Daoy (cell line): ENCODE data around the gene B3GALT6. TPM values are rescaled to one million over a fixed set of nuclear protein-coding genes. Genes with fewer than 3 reads are reported as not detected.

ENCODE experiments used
- DNase-seq: peaks from one replicate; pipeline ENCODE4 v3.0.0-alpha.2; 2015; ENCODE audit warnings: low read depth
- total RNA-seq: library from RNA; depleted of rRNA; stranded (reverse); fragments of >200 nt; shearing (Covaris generic); gene quantifications from 2 replicates; pipeline ENCODE4 v1.2.3, GENCODE V29; 2014

The B3GALT6 gene
- total RNA-seq, 1 experiment from 2014 or later = 44.5 TPM

DNA sequence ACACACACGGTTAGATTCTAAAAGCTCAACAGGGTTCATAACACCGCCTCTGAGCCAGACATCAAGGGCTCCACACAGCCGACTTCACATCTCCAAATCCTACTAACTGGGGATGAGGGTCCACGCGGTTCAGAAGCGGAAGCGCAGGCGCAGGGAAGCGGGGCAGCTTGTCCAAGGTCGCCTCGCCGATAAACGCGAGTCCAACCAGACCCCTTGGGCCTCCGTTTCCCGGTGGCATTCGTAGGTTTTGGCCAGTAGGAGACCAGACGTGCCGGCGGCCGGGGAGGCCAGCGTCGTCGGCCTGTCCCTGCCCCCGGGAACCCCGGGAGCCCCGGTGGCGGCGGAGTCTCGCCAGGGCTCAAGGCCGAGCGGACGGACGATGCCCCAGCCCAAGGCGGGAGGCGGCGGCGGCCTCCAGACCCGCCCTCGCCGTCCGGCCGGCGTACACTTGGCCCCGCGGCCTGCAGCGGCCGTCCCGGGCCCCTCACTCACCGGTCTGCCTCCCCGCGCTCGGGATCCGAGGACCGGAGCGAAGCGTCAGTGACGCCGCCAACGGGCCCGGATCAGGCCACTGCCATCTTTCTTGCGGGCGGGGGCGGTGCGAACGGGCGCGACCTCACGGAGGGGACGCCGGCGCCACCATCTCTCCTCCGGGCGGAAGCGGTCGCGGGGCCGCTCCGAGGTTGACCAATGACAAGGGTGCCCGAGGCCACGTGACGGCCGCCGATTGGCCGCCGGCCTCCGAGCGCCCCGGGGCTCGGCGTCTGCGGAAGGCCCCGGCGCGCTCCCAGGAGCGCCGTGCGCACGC is 433 bp upstream of the B3GALT6 start, which contains the start of gene SDF4:
TSS of gene SDF4 (minus strand) at position 602 of the 808 bp plus-strand sequence. CDS start 3,229 bp downstream, outside the sequence.
- peak; percentile 98 for DNase-seq

- no peak for DNase-seq
Observed at GRCh38 chr1:1232796-1233566, 944 bp downstream of the B3GALT6 start.

- no peak for DNase-seq
Observed at GRCh38 chr1:1233567-1233892, 1.5 kb downstream of the B3GALT6 start.

- DNase-seq = no peak
Observed at GRCh38 chr1:1234180-1234808, 2.3 kb downstream of the B3GALT6 start.

DNA sequence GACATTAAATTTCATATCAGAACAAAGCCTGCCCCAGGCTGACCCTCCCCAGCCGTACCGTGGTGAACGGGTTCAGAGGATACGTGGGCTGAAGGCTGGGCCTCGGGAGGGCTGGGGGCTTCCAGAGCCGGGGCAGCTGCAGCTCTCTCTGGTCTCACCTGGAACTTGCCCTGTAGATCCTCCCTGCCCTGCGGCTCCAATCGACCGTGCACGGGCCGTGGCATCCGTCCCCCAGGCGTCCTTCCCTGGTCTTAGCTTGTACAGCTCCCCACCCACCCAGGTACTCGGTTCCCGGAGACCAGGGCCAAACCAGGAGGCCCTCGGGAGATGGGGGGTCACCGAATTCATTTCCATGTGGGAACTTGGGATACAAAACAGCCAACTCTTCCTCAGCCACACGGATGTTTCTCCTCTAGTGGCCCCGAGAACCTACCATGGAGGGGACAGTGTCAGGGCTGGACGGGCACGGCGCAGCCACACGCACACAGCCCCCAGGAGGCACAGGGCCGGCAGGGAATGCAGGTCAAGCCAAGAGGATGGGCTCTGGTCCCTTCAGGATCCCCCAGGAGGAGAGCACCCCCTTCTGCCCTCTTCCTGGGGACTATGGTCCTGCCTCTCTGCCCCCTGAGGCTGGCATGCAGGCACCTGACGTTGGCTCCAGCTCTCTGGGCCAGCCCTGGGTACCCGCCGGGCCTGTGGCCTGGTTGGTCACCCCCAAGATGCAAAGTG is 3.1 kb downstream of the B3GALT6 start:
- DNase-seq = no peak

- no peak for DNase-seq
Observed at GRCh38 chr1:1236176-1236763, 4.2 kb downstream of the B3GALT6 start.

DNA sequence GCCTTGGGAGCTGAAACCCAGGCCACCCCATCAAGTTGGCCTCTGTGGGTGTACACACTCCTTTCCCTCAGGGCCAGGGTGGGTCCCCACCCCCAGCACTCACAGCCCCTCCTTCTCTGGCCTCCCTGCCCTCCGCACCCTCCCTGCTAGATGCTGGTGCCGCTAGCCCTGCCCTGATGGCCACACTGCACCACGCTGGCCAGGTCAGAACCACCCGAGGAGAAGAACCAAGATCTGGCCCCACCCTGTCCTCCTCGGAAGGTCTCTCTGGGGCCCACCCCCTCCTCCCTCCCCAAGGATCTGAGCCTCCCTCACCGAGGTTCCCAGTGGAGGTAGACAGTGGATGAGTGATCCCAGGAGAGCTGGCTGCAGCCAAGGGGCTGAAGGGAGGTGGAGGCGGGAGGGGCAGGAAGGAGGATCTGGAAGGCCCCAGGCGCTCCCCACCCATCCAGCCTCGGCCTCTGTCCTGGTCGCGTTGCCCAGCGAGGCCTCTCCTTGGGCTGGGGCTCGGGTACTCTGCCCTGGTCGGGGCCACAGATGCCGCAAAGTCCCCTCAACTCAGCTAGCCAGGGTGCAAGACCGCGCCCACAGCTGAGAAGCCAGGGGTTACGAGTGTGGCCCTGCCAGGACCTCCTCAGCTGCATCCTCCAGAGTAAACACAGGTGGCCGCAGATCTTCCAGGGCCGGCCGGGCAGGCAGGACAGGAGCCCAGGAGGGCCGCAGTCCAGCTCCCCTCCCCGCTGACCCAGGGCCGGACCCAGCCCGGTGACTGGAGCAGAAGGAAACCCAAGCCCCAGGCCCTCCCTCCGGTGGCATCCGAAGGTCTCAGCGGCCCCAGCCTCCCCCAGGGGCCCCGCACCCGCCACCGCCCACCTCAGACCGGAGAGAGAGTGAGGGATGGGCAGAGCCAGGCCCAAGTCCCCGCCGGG is 5.2 kb downstream of the B3GALT6 start:
- no peak for DNase-seq

DNA sequence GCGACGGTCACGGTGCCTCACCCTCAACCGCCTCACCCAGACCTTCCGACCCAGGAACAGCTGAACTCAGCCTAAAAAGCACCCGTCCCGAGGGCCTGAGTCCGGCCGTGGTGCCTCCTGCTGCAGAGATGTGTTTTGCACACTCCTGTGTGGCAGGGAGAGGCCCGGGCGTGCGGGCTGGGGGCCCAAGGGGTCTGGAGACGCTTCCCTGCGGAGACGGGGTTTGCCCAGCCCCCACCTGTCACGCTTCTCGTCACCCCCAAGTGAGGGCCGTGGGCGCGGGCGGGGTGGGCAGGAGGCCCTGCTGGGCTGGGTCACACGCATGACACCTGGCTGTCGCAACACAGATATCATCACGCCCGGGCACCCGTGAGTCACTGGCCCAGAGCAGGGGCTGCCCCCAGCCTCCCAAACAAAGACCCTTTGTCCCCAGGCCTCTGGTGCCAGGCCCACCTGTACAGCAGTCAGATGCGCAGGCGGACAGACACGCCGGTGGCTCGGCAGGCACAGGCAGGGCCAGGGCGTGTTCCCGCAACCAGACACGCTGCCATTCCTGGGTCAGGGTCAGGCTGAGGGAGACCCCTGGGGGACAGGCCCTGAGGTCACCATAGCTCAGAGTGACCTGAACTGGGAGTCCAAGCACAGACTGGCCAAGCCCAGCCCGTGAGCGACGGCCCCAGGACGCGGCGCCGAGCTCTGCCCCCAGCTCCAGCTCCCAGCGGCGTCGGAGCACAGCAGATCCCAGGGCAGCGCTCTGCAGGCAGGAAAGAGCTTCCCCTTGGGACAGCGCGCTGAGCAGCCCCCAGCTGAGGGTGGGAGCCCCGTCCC is 6.1 kb downstream of the B3GALT6 start:
- peak; percentile 50 for DNase-seq

DNA sequence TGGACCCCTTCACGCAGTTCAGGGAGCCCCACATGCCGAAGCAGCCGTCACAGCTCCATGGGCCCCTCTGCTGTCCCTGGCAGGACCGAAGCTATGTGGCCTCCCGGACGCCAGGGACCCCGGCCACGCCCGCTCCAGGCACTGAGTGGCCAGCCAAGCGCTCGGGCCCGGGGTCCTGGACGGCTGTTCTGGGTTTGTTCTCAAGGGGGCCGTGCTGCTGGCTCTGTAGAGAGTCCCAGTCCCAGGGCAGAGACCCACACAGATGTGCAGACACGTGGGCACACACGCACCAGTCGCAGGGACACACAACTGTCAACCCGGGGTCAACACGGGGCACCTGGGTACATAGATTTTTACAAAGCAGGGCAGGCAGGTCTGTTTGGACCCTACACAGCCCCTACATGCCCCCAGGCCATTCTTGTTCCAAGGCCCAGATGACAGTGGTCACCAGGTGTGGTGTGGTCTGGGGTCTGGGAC is 6.7 kb downstream of the B3GALT6 start:
- DNase-seq = no peak

- DNase-seq = peak; percentile 27
Observed at GRCh38 chr1:1239227-1239613, 7.2 kb downstream of the B3GALT6 start.

DNA sequence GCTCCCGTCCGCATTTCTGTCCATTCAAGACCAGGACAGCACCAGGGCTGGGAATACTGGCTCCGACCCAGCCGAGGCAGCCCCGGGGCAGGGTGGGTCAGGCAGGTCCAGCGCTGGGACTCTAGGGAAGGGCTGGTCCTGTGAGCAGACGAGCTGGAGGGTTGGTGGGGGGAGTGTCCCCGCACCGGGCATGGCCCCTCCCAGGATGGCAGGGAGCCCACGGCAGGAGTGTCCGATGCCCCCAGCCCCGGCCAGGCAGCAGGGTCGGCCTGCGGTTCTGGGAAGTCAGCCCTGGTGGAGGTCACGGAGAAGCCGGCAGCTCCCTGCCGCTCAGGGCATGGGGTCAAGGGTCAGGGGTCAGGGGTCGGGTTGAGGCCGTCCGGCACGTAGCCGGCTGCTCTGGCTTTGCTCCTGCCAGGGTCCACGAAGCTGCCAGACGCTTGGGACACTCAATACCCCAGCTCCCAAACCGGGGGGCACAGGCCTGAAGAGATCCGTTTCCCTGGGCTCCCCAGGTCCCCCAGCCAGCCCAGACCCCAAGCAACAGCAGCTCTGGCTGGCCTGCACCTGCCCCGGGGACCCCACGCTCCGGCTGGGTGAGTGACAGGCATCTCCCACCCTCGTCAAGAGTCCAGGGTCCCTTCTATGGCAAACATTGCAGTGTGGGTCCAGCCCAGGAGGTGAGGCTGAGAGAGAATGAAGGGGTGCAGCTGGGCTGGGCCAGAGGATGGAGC is 7.7 kb downstream of the B3GALT6 start:
- DNase-seq = peak; percentile 41

DNA sequence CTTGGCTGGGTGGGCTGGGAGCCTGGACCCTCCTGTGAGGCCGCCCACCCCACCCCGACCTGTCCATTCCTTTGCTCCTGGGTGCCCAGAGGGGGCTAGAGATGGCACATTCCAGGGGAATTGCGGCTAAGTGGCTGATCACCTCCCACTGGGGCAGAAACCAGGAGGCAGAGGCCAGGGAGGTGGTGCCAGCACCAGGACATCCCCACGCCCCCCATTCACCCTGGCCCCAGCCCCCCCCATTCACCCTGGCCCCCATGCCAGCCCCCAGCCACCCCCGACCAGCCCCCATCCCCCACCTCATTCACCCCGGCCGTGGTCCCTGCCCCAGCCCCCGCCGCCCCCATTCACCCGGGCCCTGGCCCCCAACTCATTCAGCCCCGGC is 8.3 kb downstream of the B3GALT6 start:
- DNase-seq = no peak

GRCh38 chr1:1240822-1241587 is 9.0 kb downstream of the B3GALT6 start:
- peak; percentile 49 for DNase-seq

- no peak for DNase-seq
Observed at GRCh38 chr1:1241588-1242219, 9.7 kb downstream of the B3GALT6 start.

GRCh38 chr1:1242461-1243265 is 10.6 kb downstream of the B3GALT6 start:
- DNase-seq = no peak

DNA sequence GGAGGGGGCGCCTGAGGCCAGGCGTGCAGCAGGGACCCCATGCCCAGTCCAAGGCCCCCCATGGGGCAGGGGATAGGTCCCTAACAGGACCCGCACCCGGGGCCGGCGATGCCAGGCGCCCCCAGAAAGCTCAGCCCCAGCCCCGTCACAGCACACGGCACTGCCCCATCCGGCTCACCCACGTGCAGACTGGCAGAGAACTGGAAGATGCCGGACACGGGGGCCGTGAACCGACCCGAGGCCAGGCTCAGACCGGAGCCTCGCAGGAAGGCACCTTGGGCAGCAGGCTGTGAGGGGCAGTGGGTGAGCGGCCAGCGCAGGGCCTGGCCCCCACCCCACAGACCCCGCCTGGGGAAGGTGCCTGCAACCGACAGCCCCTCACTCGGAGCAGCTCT is 11.2 kb downstream of the B3GALT6 start:
- DNase-seq = no peak

DNA sequence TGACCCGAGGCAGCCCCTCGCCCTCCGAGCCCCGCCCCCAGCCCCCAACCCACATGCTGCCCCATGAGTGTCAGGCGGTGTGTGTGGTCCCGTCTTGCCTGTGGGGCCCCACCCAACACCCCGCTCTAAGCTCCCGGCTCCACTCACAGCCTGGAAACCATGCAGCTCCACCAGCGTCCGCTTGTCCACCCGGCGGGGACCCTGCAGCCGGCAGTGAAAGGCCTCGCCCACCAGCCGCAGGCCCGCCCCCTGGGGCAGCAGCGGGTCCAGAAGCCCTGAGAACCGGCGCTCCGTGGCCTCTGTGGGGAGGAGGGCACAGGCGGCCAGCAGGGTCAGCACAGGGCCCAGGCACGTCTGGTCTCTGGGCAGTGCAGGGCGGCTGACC is 11.8 kb downstream of the B3GALT6 start:
- peak; percentile 27 for DNase-seq
